Neural cell (in vitro differentiated cells): ENCODE results near the gene FGGY. TPM values are rescaled to one million over a fixed set of nuclear protein-coding genes. Genes with fewer than 3 reads are reported as not detected.

Experiments
- H2AFZ ChIP-seq: fragments of 200-600, 300-800 bp; sonication (generic), shearing (Covaris generic); 2 replicates; pipeline ENCODE4 v1.6.0; 2014; ENCODE audit warnings: low read depth, mild to moderate bottlenecking, antibody characterized with exemption, low read length, moderate library complexity
- H3F3A ChIP-seq: fragments of 200-600 bp; shearing (Covaris generic); 2 replicates; pipeline ENCODE4 v1.6.1; 2016; ENCODE audit warnings: mild to moderate bottlenecking, moderate library complexity, mixed read lengths, antibody characterized with exemption, low read length; ENCODE audit not compliant: insufficient read depth, poor library complexity, severe bottlenecking
- H3K27ac ChIP-seq: fragments of 200-600, 300-800 bp; sonication (generic), shearing (Covaris generic); 2 replicates; pipeline ENCODE4 v1.5.1; 2014; ENCODE audit warnings: mild to moderate bottlenecking, low read length, moderate library complexity
- H3K27me3 ChIP-seq: fragments of 300-800, 200-600 bp; sonication (generic), shearing (Covaris generic); 2 replicates; pipeline ENCODE4 v1.6.0; 2014; ENCODE audit warnings: mild to moderate bottlenecking, low read depth, low read length, moderate library complexity; ENCODE audit not compliant: insufficient read depth
- H3K36me3 ChIP-seq: fragments of 300-800, 200-600 bp; sonication (generic), shearing (Covaris generic); 2 replicates; pipeline ENCODE4 v1.5.1; 2014; ENCODE audit warnings: mild to moderate bottlenecking, antibody characterized with exemption, low read length, moderate library complexity; ENCODE audit not compliant: insufficient read depth
- H3K4me2 ChIP-seq: fragments of 300-800, 200-600 bp; sonication (generic), shearing (Covaris generic); 2 replicates; pipeline ENCODE4 v1.6.0; 2014; ENCODE audit warnings: mild to moderate bottlenecking, low read length
- H3K4me3 ChIP-seq: fragments of 300-800, 200-600 bp; sonication (generic), shearing (Covaris generic); 2 replicates; pipeline ENCODE4 v1.5.1; 2014; ENCODE audit warnings: mild to moderate bottlenecking, low read length, moderate library complexity
- H3K79me2 ChIP-seq: fragments of 200-600 bp; shearing (Covaris generic); replicated peaks from 2 replicates; pipeline ENCODE4 v1.6.0; 2014; ENCODE audit warnings: mild to moderate bottlenecking, low read length, moderate library complexity; ENCODE audit not compliant: insufficient read depth
- H3K9ac ChIP-seq: fragments of 300-800, 200-600 bp; sonication (generic), shearing (Covaris generic); 2 replicates; pipeline ENCODE4 v1.6.1; 2016; ENCODE audit warnings: mild to moderate bottlenecking, low read length, mixed read lengths
- H3K9me2 ChIP-seq: fragments of 200-600 bp; shearing (Covaris generic); 2 replicates; pipeline ENCODE4 v1.6.1; 2016; ENCODE audit warnings: mild to moderate bottlenecking, low read length, mixed read lengths; ENCODE audit not compliant: insufficient read depth
- H3K9me3 ChIP-seq: fragments of 200-600, 300-800 bp; sonication (generic), shearing (Covaris generic); 2 replicates; pipeline ENCODE4 v1.6.1; 2016; ENCODE audit warnings: mild to moderate bottlenecking, mixed run types, low read length, moderate library complexity, mixed read lengths
- H4K20me1 ChIP-seq: fragments of 200-600 bp; shearing (Covaris generic); 2 replicates; pipeline ENCODE4 v1.6.1; 2016; ENCODE audit warnings: mild to moderate bottlenecking, mixed run types; ENCODE audit not compliant: insufficient read depth
- CTCF ChIP-seq: fragments of 450-650 bp; IDR thresholded peaks from 2 replicates; pipeline ENCODE4 v1.5.1; 2014; ENCODE audit warnings: antibody characterized with exemption, mild to moderate bottlenecking, moderate library complexity; ENCODE audit not compliant: poor library complexity, severe bottlenecking
- EP300 ChIP-seq: fragments of 450-650 bp; conservative IDR thresholded peaks from 2 replicates; pipeline ENCODE4 v1.6.1; 2014; ENCODE audit warnings: antibody characterized with exemption, mild to moderate bottlenecking, moderate library complexity; ENCODE audit not compliant: poor library complexity, severe bottlenecking
- EZH2 ChIP-seq: fragments of 200-600, 300-800 bp; shearing (Covaris generic), sonication (generic); IDR thresholded peaks from 2 replicates; pipeline ENCODE4 v1.6.1; 2014; ENCODE audit warnings: antibody characterized with exemption, low read length, borderline replicate concordance, mild to moderate bottlenecking; ENCODE audit not compliant: insufficient read depth, poor library complexity, severe bottlenecking
- MXI1 ChIP-seq: fragments of 450-650 bp; conservative IDR thresholded peaks from 2 replicates; pipeline ENCODE4 v1.6.1; 2014; ENCODE audit warnings: antibody characterized with exemption, mild to moderate bottlenecking; ENCODE audit not compliant: poor library complexity, severe bottlenecking
- POLR2AphosphoS5 ChIP-seq: IDR thresholded peaks from 2 replicates; pipeline ENCODE4 v1.6.1; 2012
- RAD21 ChIP-seq: fragments of 450-650 bp; conservative IDR thresholded peaks from 2 replicates; pipeline ENCODE4 v1.6.1; 2014; ENCODE audit warnings: antibody characterized with exemption, mild to moderate bottlenecking, moderate library complexity
- REST ChIP-seq: IDR thresholded peaks from 2 replicates; pipeline ENCODE4 v1.6.1; 2012; ENCODE audit warnings: borderline replicate concordance
- SMC3 ChIP-seq: fragments of 450-650 bp; conservative IDR thresholded peaks from 2 replicates; pipeline ENCODE4 v1.6.1; 2014; ENCODE audit warnings: antibody characterized with exemption, mild to moderate bottlenecking, moderate library complexity; ENCODE audit not compliant: poor library complexity
- TAF1 ChIP-seq: IDR thresholded peaks from 2 replicates; pipeline ENCODE4 v1.6.1; 2012; ENCODE audit warnings: low read depth
- polyA plus RNA-seq: library from polyadenylated mRNA; depleted of rRNA; stranded (reverse); fragments of >200 nt; gene quantifications from 2 replicates; pipeline ENCODE4 v1.2.3, GENCODE V29; 2014

The FGGY gene
- polyA plus RNA-seq, 1 donor from 2014 or later: 7.4 TPM

DNA sequence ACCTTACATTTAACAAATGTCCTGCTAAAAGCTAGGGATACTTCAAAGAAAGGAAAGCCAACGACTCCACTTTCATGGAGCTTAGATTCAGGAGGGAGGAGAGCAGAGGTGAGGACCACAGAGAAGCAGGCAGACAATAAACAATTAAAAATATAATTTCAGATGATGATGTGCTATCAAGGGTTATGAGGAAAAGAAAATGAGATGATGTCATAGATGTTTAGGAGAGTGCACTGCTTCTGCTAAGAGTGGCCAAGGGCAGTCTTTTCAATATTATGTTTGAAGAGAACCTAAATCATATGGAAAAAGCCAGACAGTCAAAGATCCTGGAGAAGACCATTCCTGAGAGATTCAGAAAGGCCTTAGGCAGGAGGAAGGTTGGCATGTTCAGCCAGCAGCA is 451.2 kb downstream of the FGGY start:
- H3K27ac ChIP-seq: no peak overlapping the region
- no peaks in the 10 kb centered on the region for H3K9me2 ChIP-seq
- H3K4me3 ChIP-seq: no peak overlapping the region
- H3K79me2 ChIP-seq: no peaks in the 10 kb centered on the region
- no peak overlapping the region for H2AFZ ChIP-seq
- H3K9ac ChIP-seq: no peak overlapping the region
- H3K9me3 ChIP-seq: no peaks in the 10 kb centered on the region
- no peaks in the 10 kb centered on the region for H4K20me1 ChIP-seq
- no peak overlapping the region for H3K4me2 ChIP-seq
- no peaks in the 10 kb centered on the region for H3K27me3 ChIP-seq
- TF ChIP-seq MXI1 (no peak), TAF1 (no peak), EZH2 (no peak), REST (no peak), RAD21 (no peak), EP300 (no peak), POLR2AphosphoS5 (no peak), CTCF (no peak), SMC3 (no peak)
- no peaks in the 10 kb centered on the region for H3K36me3 ChIP-seq
- no peaks in the 10 kb centered on the region for H3F3A ChIP-seq

DNA sequence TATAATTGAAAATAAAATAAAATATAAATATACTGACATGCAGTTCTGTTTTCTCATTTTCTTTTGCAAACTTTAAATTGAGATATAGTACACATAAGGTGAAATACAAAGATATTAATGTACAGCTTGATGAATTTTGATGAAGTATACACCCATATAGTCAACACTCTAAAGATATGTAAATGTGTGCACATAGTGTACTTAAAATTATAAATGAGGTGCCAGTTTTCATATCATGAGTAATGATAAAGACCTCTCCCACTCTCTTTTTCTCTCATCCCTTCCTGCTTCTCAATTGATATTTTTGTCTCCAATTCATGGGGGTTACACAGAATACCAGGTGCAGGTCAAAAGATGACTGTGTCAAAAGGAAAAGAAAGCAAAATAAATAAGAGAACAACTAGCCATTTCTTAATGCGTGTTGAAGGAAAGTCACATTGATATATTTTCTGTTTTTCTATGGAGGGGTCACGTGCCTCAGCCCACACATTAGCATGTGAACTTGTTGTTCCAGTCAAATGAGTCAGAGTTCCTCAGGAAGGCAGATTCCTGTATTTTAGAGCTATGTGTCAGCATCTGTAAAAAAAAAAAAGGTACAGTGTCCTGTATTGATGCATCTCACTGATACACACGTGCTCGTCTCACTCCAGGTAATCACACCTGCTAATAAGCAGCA is 453.6 kb downstream of the FGGY start:
- Histone ChIP-seq H3K27me3 (no peaks in the 10 kb centered on the region), H3K9me3 (no peaks in the 10 kb centered on the region), H2AFZ (no peak overlapping the region), H3K4me3 (no peak overlapping the region), H3F3A (no peaks in the 10 kb centered on the region), H4K20me1 (no peaks in the 10 kb centered on the region), H3K9ac (no peak overlapping the region), H3K4me2 (no peak overlapping the region), H3K27ac (no peak overlapping the region), H3K9me2 (no peaks in the 10 kb centered on the region), H3K36me3 (no peaks in the 10 kb centered on the region), H3K79me2 (no peaks in the 10 kb centered on the region)
- TF ChIP-seq EZH2: no peak
- no peak for TF ChIP-seq CTCF
- no peak for TF ChIP-seq EP300
- no peak for TF ChIP-seq MXI1
- no peak for TF ChIP-seq RAD21
- no peak for TF ChIP-seq TAF1
- TF ChIP-seq POLR2AphosphoS5: no peak
- no peak for TF ChIP-seq REST
- no peak for TF ChIP-seq SMC3
